K562 (cell line): ENCODE measurements around the gene TTBK2. TPM values are rescaled to one million over a fixed set of nuclear protein-coding genes. Genes with fewer than 3 reads are reported as not detected.

Source experiments
- ATAC-seq: fragments of 200-7000 bp; cut with Tn5 transposase; 3 replicates; pipeline ENCODE4 v1.9.1; 2020; ENCODE audit warnings: moderate library complexity
- BruUV-seq: library from RNA; stranded (reverse); fragments of 400-500 nt; replicated peaks from 2 replicates; lab custom pipeline; 2021; lab: Mats Ljungman, UMichigan
- CTCF ChIA-PET: fragments of 300-600 bp; formaldehyde crosslinking; extraction: SDS; loops from one replicate; lab custom pipeline; 2021; ENCODE audit warnings: low intra/inter-chr PET ratio; lab: Yijun Ruan, JAX
- POLR2A ChIA-PET: fragments of 300-600, 350-650 bp; sonication (Branson Sonifier 250); formaldehyde crosslinking; extraction: SDS; loops from one replicate; lab custom pipeline; 2021; ENCODE audit warnings: antibody characterized with exemption, inconsistent platforms; lab: Yijun Ruan, JAX
- DNase-seq, 4 experiments: peaks; one replicate each; pipeline versions ENCODE4 v3.0.0 to v3.0.0-alpha.2; 2011 to 2018; ENCODE audit warnings: low spot score in 3 of 4, mixed read lengths in 3 of 4; ENCODE audit errors: extremely low read depth in 1 of 4
- FAIRE-seq: peaks from 2 replicates; lab custom pipeline; 2011; peaks lifted over from hg19 to GRCh38; lab: Jason Lieb, UNC
- H2AFZ ChIP-seq: 2 replicates; pipeline ENCODE4 v1.6.0; 2011; ENCODE audit warnings: low read depth, low read length, control low read depth, inconsistent platforms
- H3K27ac ChIP-seq: fragments of 200-600 bp; 3 replicates; pipeline ENCODE4 v1.8.0; 2011; ENCODE audit warnings: low read depth, mild to moderate bottlenecking, control low read depth, inconsistent platforms, low read length, moderate library complexity, mixed read lengths; ENCODE audit errors: extremely low read depth
- H3K27me3 ChIP-seq, 2 experiments: fragments of 300-600 bp in 1 of 2; 2 replicates in 1 of 2; 3 replicates in 1 of 2; pipeline versions ENCODE4 v1.6.0 to v1.8.0; 2011; ENCODE audit warnings: inconsistent platforms in 2 of 2, low read length in 2 of 2, mild to moderate bottlenecking in 1 of 2, mixed read lengths in 1 of 2, moderate library complexity in 1 of 2; ENCODE audit not compliant: control insufficient read depth in 2 of 2, insufficient read depth in 2 of 2
- H3K36me3 ChIP-seq: fragments of 300-600 bp; 3 replicates; pipeline ENCODE4 v1.8.0; 2011; ENCODE audit warnings: mild to moderate bottlenecking, low read length, inconsistent platforms; ENCODE audit not compliant: control insufficient read depth, insufficient read depth
- H3K4me1 ChIP-seq, 2 experiments: fragments of 200-600 bp in 1 of 2; replicated peaks in 1 of 2; 2 replicates in 1 of 2; 3 replicates in 1 of 2; pipeline versions ENCODE4 v1.5.1 to v1.8.0; 2011; ENCODE audit warnings: inconsistent platforms in 2 of 2, low read length in 2 of 2, mild to moderate bottlenecking in 1 of 2, mixed read lengths in 1 of 2, moderate library complexity in 1 of 2; ENCODE audit not compliant: control insufficient read depth in 2 of 2, insufficient read depth in 2 of 2
- H3K4me2 ChIP-seq: 2 replicates; pipeline ENCODE4 v1.6.1; 2011; ENCODE audit warnings: low read length, control low read depth, inconsistent platforms, mixed read lengths; ENCODE audit not compliant: insufficient read depth
- H3K4me3 ChIP-seq: fragments of 200-600 bp; sonication (generic), shearing (Covaris generic); 2 replicates; pipeline ENCODE4 v1.5.1; 2016; ENCODE audit warnings: control low read depth, inconsistent platforms
- H3K79me2 ChIP-seq: fragments of 200-600 bp; 3 replicates; pipeline ENCODE4 v1.8.0; 2011; ENCODE audit warnings: low read length, inconsistent platforms; ENCODE audit not compliant: control insufficient read depth, insufficient read depth
- H3K9ac ChIP-seq, 2 experiments: 2 replicates each; pipeline versions ENCODE4 v1.6.0 to v1.6.1; 2011; ENCODE audit warnings: low read depth in 2 of 2, low read length in 2 of 2, control low read depth in 1 of 2, inconsistent platforms in 1 of 2, mild to moderate bottlenecking in 1 of 2, mixed read lengths in 1 of 2; ENCODE audit not compliant: insufficient read depth in 1 of 2
- H3K9me1 ChIP-seq: one replicate; pipeline ENCODE4 v1.6.0; 2011; ENCODE audit warnings: inconsistent platforms, mild to moderate bottlenecking, low read length, moderate library complexity; ENCODE audit not compliant: control insufficient read depth, insufficient read depth
- H3K9me3 ChIP-seq: replicated peaks from 2 replicates; pipeline ENCODE4 v1.5.1; 2011; ENCODE audit warnings: low read depth, low read length, inconsistent platforms; ENCODE audit not compliant: control insufficient read depth, insufficient read depth
- H4K20me1 ChIP-seq: replicated peaks from 2 replicates; pipeline ENCODE4 v1.6.1; 2011; ENCODE audit warnings: low read length, inconsistent platforms, mixed read lengths; ENCODE audit not compliant: control insufficient read depth, insufficient read depth
- DDX20 ChIP-seq: fragments of 450-650 bp; IDR thresholded peaks from 2 replicates; pipeline ENCODE4 v1.6.1; 2016; ENCODE audit warnings: missing genetic modification characterization, low read depth, mild to moderate bottlenecking, missing compliant biosample characterization, moderate library complexity
- EGR1 ChIP-seq: fragments of 450-650 bp; conservative IDR thresholded peaks from 2 replicates; pipeline ENCODE4 v1.6.1; 2017; ENCODE audit warnings: mild to moderate bottlenecking
- GABPB1 ChIP-seq: sonication (generic); formaldehyde crosslinking; IDR thresholded peaks from 2 replicates; pipeline ENCODE4 v1.8.0; 2022; ENCODE audit warnings: mild to moderate bottlenecking, missing genetic modification reagents
- HDGF ChIP-seq: fragments of 450-650 bp; IDR thresholded peaks from 2 replicates; pipeline ENCODE4 v1.6.1; 2016
- NR2C1 ChIP-seq, 2 experiments: fragments of 450-650 bp; IDR thresholded peaks; 2 replicates each; pipeline ENCODE4 v1.6.1; 2017; ENCODE audit warnings: mild to moderate bottlenecking in 2 of 2, antibody characterized with exemption in 1 of 2, inconsistent platforms in 1 of 2, missing compliant biosample characterization in 1 of 2, missing genetic modification characterization in 1 of 2
- RBM14 ChIP-seq: fragments of 200-400 bp; formaldehyde crosslinking; IDR thresholded peaks from 2 replicates; pipeline ENCODE4 v1.6.1; 2018; ENCODE audit warnings: low read depth, mild to moderate bottlenecking, low read length, moderate library complexity, borderline replicate concordance; ENCODE audit not compliant: insufficient read depth
- RFX5 ChIP-seq: IDR thresholded peaks from 2 replicates; pipeline ENCODE4 v1.6.1; 2011; ENCODE audit warnings: low read depth, mild to moderate bottlenecking, improper control_type of control experiment, low read length
- SETDB1 ChIP-seq: IDR thresholded peaks from one replicate; pipeline ENCODE4 v1.6.1; 2012; ENCODE audit warnings: low read length, control low read depth, inconsistent platforms
- WGBS: fragments of 100-300 bp; shearing (Covaris generic); methylation state at CpG from one replicate; pipeline ENCODE4 v1.1.6; 2016; ENCODE audit warnings: low coverage, mixed read lengths; ENCODE audit not compliant: insufficient coverage; ENCODE audit errors: missing lambda C conversion rate; 5-methylcytosine and 5-hydroxymethylcytosine counted together
- in situ Hi-C: fragments of 300-500 bp; cut with MboI; formaldehyde crosslinking; loops from 4 replicates; pipeline ENCODE4 v1.15.0; 2018; ENCODE audit warnings: inconsistent platforms, mixed read lengths
- intact Hi-C: fragments of 100-400 bp; cut with micrococcal nuclease; formaldehyde crosslinking; loops from 2 replicates; pipeline ENCODE4 v1.14.2; 2022
- polyA plus RNA-seq, 8 experiments: library from polyadenylated mRNA; depleted of rRNA in 4 of 8; stranded (reverse) in 5 of 8; unstranded in 3 of 8; fragments of >200 nt; fragmentation: Nextera tagmentation in 2 of 8; fragmentation: Illumina TruSeq in 1 of 8; extraction: Ambion mirVana in 2 of 8; extraction: Trizol in 1 of 8; gene quantifications; 2 replicates each; pipeline versions ENCODE4 v1.2.1 to v1.2.3, GENCODE V29; 2011 to 2014; ENCODE audit warnings: inconsistent platforms in 1 of 8, missing spikeins in 1 of 8
- total RNA-seq, 7 experiments: library from RNA; depleted of rRNA in 6 of 7; stranded (reverse); fragments of >200 nt in 6 of 7; fragmentation: Illumina TruSeq in 2 of 7; extraction: Trizol in 2 of 7; gene quantifications; 2 replicates each; pipeline versions ENCODE4 v1.2.1 to v1.2.3, GENCODE V29; 2011 to 2021; ENCODE audit warnings: low replicate concordance in 1 of 7
- TF ChIP-seq, protein P1 (sequence below): fragments of 250-450 bp; sonication (Bioruptor Pico); IDR thresholded peaks from 2 replicates; pipeline ENCODE4 v1.5.0; 2022; ENCODE audit warnings: mild to moderate bottlenecking
- TF ChIP-seq, protein P2 (sequence below): sonication (generic); formaldehyde crosslinking; IDR thresholded peaks from 2 replicates; pipeline ENCODE4 v1.8.0; 2023; ENCODE audit warnings: mild to moderate bottlenecking, missing genetic modification reagents
- TF ChIP-seq, protein P3 (sequence below): fragments of 250-450 bp; sonication (Bioruptor Pico); IDR thresholded peaks from 2 replicates; pipeline ENCODE4 v1.8.0; 2022; ENCODE audit warnings: inconsistent platforms
- TF ChIP-seq, protein P4 (sequence below), 2 experiments: fragments of 450-650 bp; conservative IDR thresholded peaks; 2 replicates each; pipeline ENCODE4 v1.6.1; 2017; ENCODE audit warnings: mild to moderate bottlenecking in 2 of 2, moderate library complexity in 2 of 2

Gene TTBK2
- total and polyA plus RNA-seq, 9 of the 15 experiments (the other 6 are each of a cell fraction or from before 2014, with no cell fraction given): 0.89 to 8.0 (median 4.8) TPM

DNA sequence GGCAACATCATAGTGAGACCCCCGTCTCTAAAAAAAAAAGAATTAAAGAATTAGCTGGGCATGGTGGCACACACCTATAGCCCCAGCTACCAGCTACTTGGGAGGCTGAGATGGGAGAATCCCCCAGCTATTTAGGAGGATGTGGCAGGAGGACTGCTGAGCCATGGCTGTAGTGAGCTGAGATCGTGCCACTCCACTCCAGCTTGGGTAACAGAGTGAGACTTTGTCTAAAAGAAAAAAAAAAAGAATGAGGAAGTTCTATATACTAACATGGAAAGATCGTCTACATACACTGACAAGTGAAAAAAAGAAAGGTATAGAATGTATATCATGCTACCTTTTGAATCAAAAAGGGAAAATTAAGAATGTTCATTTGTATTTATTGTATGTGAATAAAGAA, 99.8 kb downstream of the TTBK2 start:
- ATAC-seq: no peak
- DNase-seq: no peak
- H3K4me2 ChIP-seq: no peak overlapping the region
- H3K4me3 ChIP-seq: no peak overlapping the region
- H3K9me1 ChIP-seq: no peaks in the 10 kb centered on the region
- ChIA-PET CTCF (no interaction called here), POLR2A (interaction anchor here (1.2 kb wide), 1 partner anchor 15 kb away, joined by 4 read pairs; no protein-coding TSS in a partner anchor)
- BruUV-seq: no TSS peak
- no peak overlapping the region for H2AFZ ChIP-seq
- no peak overlapping the region for H3K9ac ChIP-seq
- H3K79me2 ChIP-seq: no peaks in the 10 kb centered on the region
- H3K27me3 ChIP-seq: no peaks in the 10 kb centered on the region
- H3K36me3 ChIP-seq: no peaks in the 10 kb centered on the region
- FAIRE-seq: no peak
- H3K27ac ChIP-seq: no peak overlapping the region
- intact Hi-C loops: no loop called here
- in situ Hi-C loops: no loop called here
- no peaks in the 10 kb centered on the region for H4K20me1 ChIP-seq
- H3K4me1 ChIP-seq: no peaks in the 10 kb centered on the region
- no peaks in the 10 kb centered on the region for H3K9me3 ChIP-seq
- WGBS: 61% methylated on average over 3 of the region's 3 CpGs
- TF ChIP-seq, protein P1, sequence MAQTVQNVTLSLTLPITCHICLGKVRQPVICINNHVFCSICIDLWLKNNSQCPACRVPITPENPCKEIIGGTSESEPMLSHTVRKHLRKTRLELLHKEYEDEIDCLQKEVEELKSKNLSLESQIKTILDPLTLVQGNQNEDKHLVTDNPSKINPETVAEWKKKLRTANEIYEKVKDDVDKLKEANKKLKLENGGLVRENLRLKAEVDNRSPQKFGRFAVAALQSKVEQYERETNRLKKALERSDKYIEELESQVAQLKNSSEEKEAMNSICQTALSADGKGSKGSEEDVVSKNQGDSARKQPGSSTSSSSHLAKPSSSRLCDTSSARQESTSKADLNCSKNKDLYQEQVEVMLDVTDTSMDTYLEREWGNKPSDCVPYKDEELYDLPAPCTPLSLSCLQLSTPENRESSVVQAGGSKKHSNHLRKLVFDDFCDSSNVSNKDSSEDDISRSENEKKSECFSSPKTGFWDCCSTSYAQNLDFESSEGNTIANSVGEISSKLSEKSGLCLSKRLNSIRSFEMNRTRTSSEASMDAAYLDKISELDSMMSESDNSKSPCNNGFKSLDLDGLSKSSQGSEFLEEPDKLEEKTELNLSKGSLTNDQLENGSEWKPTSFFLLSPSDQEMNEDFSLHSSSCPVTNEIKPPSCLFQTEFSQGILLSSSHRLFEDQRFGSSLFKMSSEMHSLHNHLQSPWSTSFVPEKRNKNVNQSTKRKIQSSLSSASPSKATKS (CRISPR knock-in tag): no peak
- TF ChIP-seq, protein P2, sequence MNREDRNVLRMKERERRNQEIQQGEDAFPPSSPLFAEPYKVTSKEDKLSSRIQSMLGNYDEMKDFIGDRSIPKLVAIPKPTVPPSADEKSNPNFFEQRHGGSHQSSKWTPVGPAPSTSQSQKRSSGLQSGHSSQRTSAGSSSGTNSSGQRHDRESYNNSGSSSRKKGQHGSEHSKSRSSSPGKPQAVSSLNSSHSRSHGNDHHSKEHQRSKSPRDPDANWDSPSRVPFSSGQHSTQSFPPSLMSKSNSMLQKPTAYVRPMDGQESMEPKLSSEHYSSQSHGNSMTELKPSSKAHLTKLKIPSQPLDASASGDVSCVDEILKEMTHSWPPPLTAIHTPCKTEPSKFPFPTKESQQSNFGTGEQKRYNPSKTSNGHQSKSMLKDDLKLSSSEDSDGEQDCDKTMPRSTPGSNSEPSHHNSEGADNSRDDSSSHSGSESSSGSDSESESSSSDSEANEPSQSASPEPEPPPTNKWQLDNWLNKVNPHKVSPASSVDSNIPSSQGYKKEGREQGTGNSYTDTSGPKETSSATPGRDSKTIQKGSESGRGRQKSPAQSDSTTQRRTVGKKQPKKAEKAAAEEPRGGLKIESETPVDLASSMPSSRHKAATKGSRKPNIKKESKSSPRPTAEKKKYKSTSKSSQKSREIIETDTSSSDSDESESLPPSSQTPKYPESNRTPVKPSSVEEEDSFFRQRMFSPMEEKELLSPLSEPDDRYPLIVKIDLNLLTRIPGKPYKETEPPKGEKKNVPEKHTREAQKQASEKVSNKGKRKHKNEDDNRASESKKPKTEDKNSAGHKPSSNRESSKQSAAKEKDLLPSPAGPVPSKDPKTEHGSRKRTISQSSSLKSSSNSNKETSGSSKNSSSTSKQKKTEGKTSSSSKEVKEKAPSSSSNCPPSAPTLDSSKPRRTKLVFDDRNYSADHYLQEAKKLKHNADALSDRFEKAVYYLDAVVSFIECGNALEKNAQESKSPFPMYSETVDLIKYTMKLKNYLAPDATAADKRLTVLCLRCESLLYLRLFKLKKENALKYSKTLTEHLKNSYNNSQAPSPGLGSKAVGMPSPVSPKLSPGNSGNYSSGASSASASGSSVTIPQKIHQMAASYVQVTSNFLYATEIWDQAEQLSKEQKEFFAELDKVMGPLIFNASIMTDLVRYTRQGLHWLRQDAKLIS: no peak
- TF ChIP-seq, protein P3, sequence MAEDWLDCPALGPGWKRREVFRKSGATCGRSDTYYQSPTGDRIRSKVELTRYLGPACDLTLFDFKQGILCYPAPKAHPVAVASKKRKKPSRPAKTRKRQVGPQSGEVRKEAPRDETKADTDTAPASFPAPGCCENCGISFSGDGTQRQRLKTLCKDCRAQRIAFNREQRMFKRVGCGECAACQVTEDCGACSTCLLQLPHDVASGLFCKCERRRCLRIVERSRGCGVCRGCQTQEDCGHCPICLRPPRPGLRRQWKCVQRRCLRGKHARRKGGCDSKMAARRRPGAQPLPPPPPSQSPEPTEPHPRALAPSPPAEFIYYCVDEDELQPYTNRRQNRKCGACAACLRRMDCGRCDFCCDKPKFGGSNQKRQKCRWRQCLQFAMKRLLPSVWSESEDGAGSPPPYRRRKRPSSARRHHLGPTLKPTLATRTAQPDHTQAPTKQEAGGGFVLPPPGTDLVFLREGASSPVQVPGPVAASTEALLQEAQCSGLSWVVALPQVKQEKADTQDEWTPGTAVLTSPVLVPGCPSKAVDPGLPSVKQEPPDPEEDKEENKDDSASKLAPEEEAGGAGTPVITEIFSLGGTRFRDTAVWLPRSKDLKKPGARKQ: no peak
- TF ChIP-seq NR2C1 (IDR thresholded peaks at IDR 0.05) (no peak), NR2C1 (tag; IDR thresholded peaks at IDR 0.05) (no peak), SETDB1 (no peak), HDGF (no peak), RFX5 (no peak), EGR1 (no peak), RBM14 (no peak), GABPB1 (no peak), DDX20 (tag) (no peak)
- TF ChIP-seq, protein P4, sequence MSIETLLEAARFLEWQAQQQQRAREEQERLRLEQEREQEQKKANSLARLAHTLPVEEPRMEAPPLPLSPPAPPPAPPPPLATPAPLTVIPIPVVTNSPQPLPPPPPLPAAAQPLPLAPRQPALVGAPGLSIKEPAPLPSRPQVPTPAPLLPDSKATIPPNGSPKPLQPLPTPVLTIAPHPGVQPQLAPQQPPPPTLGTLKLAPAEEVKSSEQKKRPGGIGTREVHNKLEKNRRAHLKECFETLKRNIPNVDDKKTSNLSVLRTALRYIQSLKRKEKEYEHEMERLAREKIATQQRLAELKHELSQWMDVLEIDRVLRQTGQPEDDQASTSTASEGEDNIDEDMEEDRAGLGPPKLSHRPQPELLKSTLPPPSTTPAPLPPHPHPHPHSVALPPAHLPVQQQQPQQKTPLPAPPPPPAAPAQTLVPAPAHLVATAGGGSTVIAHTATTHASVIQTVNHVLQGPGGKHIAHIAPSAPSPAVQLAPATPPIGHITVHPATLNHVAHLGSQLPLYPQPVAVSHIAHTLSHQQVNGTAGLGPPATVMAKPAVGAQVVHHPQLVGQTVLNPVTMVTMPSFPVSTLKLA (conservative IDR thresholded peaks at IDR 0.05): no peak
